Endothelial cell of umbilical vein (primary cell): Measurements from ENCODE around the gene RASGRP4.

Experiments
- CTCF ChIP-seq, 2 donors: IDR thresholded peaks; 1 replicate in 1 of 2; 2 replicates in 1 of 2; pipeline ENCODE4 v1.5.1; 2011; ENCODE audit warnings: low read length in 2 of 2, mild to moderate bottlenecking in 2 of 2, moderate library complexity in 2 of 2, control low read depth in 1 of 2, inconsistent platforms in 1 of 2, low read depth in 1 of 2; ENCODE audit not compliant: insufficient read depth in 1 of 2; ENCODE audit errors: extremely low read depth in 1 of 2
- MAX ChIP-seq: IDR thresholded peaks from 2 replicates; pipeline ENCODE4 v1.6.1; 2011; ENCODE audit not compliant: insufficient read depth, insufficient read length

GRCh38 chr19:38359242-38360021 is 66.6 kb downstream of the RASGRP4 start:
- TF ChIP-seq CTCF (IDR thresholded peaks at IDR 0.05; ENCODE audit: extremely low read depth in 1 of 2, insufficient read depth in 1 of 2, low read depth in 1 of 2, low read length in 2 of 2) (no peak), MAX (no peak)
